Activated CD8-positive, alpha-beta T cell treated with anti-CD3 and anti-CD28 coated beads for 36 hours (primary cell): ENCODE results near the gene FRMD4A. TPM values are rescaled to one million over a fixed set of nuclear protein-coding genes. Genes with fewer than 3 reads are reported as not detected.

ENCODE experiments used
- ATAC-seq: fragments of 200-7000 bp; cut with Tn5 transposase; one replicate; pipeline ENCODE4 v1.10.0; 2021; ENCODE audit warnings: mild to moderate bottlenecking, moderate library complexity
- CTCF ChIA-PET: fragments of 350-600 bp; sonication (Branson Sonifier 250); formaldehyde crosslinking; loops from one replicate; lab custom pipeline; 2021; ENCODE audit warnings: antibody characterized with exemption; lab: Charles Lee
- POLR2A ChIA-PET: fragments of 350-600 bp; sonication (Branson Sonifier 250); formaldehyde crosslinking; loops from one replicate; lab custom pipeline; 2021; ENCODE audit warnings: antibody characterized with exemption; lab: Charles Lee
- DNase-seq: peaks from one replicate; pipeline ENCODE4 v3.0.0-alpha.2; 2020
- H3K27ac Mint-ChIP-seq: one replicate; pipeline ENCODE4 v1.8.0; 2021; ENCODE audit warnings: mild to moderate bottlenecking, mixed read lengths
- H3K27me3 Mint-ChIP-seq: one replicate; pipeline ENCODE4 v1.8.0; 2021; ENCODE audit warnings: mixed read lengths
- H3K36me3 Mint-ChIP-seq: one replicate; pipeline ENCODE4 v1.8.0; 2021; ENCODE audit warnings: low read depth, mixed read lengths
- H3K4me1 Mint-ChIP-seq: one replicate; pipeline ENCODE4 v1.8.0; 2021; ENCODE audit warnings: low read depth, mixed read lengths
- H3K4me3 Mint-ChIP-seq: one replicate; pipeline ENCODE4 v1.8.0; 2021; ENCODE audit warnings: mild to moderate bottlenecking, moderate library complexity, mixed read lengths
- H3K9me3 Mint-ChIP-seq: one replicate; pipeline ENCODE4 v1.8.0; 2021; ENCODE audit warnings: mixed read lengths
- intact Hi-C: fragments of 100-400 bp; cut with micrococcal nuclease; formaldehyde crosslinking; loops from one replicate; pipeline ENCODE4 v1.10.0; 2022
- total RNA-seq, 2 experiments: library from RNA; stranded (reverse); gene quantifications; one replicate each; pipeline ENCODE4 v1.2.3, GENCODE V29; 2021
- TF ChIP-seq, protein P1 (sequence below): fragments of 200-600 bp; IDR thresholded peaks from one replicate; pipeline ENCODE4 v1.8.0; 2022; ENCODE audit warnings: antibody characterized with exemption, mild to moderate bottlenecking

The FRMD4A gene
- total RNA-seq, 2 experiments from 2014 or later, result 2.1 to 2.8 TPM

GRCh38 chr10:14163377-14164086 lies 167.2 kb downstream of the FRMD4A start:
- no peak overlapping the region for H3K27ac Mint-ChIP-seq
- ChIA-PET CTCF (no interaction called here), POLR2A (no interaction called here)
- intact Hi-C loops, result no loop called here
- H3K9me3 Mint-ChIP-seq, result no peaks in the 10 kb centered on the region
- no peak for DNase-seq
- ATAC-seq, result no peak
- TF ChIP-seq, protein P1, sequence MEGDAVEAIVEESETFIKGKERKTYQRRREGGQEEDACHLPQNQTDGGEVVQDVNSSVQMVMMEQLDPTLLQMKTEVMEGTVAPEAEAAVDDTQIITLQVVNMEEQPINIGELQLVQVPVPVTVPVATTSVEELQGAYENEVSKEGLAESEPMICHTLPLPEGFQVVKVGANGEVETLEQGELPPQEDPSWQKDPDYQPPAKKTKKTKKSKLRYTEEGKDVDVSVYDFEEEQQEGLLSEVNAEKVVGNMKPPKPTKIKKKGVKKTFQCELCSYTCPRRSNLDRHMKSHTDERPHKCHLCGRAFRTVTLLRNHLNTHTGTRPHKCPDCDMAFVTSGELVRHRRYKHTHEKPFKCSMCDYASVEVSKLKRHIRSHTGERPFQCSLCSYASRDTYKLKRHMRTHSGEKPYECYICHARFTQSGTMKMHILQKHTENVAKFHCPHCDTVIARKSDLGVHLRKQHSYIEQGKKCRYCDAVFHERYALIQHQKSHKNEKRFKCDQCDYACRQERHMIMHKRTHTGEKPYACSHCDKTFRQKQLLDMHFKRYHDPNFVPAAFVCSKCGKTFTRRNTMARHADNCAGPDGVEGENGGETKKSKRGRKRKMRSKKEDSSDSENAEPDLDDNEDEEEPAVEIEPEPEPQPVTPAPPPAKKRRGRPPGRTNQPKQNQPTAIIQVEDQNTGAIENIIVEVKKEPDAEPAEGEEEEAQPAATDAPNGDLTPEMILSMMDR, result no peak
- no peaks in the 10 kb centered on the region for H3K4me1 Mint-ChIP-seq
- no peak overlapping the region for H3K4me3 Mint-ChIP-seq
- H3K36me3 Mint-ChIP-seq, result no peaks in the 10 kb centered on the region
- peaks cover 42% of the 10 kb centered on the region for H3K27me3 Mint-ChIP-seq

- intact Hi-C loops, result no loop called here
- ChIA-PET POLR2A (no interaction called here), CTCF (interaction anchor here (0.7 kb wide), 1 partner anchor 34 kb away, joined by 3 read pairs; no protein-coding TSS in a partner anchor)
- DNase-seq (no peak), ATAC-seq (no peak)
- Mint-ChIP-seq H3K27ac (no peak overlapping the region), H3K9me3 (no peaks in the 10 kb centered on the region), H3K4me1 (no peaks in the 10 kb centered on the region), H3K4me3 (no peak overlapping the region), H3K36me3 (no peaks in the 10 kb centered on the region), H3K27me3 (peaks cover 38% of the 10 kb centered on the region)
- TF ChIP-seq, protein P1, result no peak
Measured at GRCh38 chr10:14162629-14163344, 167.9 kb downstream of the FRMD4A start.

- CTCF ChIA-PET, result no interaction called here
- peaks cover 40% of the 10 kb centered on the region for H3K27me3 Mint-ChIP-seq
- no peak overlapping the region for H3K4me3 Mint-ChIP-seq
- no peaks in the 10 kb centered on the region for H3K9me3 Mint-ChIP-seq
- intact Hi-C loops, result no loop called here
- DNase-seq (no peak), ATAC-seq (no peak)
- TF ChIP-seq, protein P1, result no peak
- H3K4me1 Mint-ChIP-seq, result no peaks in the 10 kb centered on the region
- no peaks in the 10 kb centered on the region for H3K36me3 Mint-ChIP-seq
- POLR2A ChIA-PET, result no interaction called here
- no peak overlapping the region for H3K27ac Mint-ChIP-seq
Measured at GRCh38 chr10:14162061-14162460, 168.7 kb downstream of the FRMD4A start.

DNA sequence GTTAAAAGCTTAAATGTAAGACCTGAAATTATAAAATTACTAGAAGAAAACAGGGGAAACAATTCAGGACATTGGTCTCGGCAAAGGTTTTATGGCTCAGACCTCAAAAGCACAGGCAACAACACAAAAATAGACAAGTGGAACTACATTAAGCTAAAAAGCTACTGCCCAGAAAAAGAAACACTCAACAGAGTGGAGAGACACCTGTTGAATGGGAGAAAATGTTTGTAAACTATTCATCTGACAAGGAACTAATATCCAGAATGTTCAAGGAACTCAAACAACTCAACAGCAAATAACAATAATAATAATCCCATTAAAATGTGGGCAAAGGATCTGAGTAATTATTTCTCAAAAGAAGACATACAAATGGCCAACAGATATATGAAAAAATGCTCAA lies 170.4 kb downstream of the FRMD4A start:
- H3K36me3 Mint-ChIP-seq, result no peaks in the 10 kb centered on the region
- H3K4me1 Mint-ChIP-seq, result no peaks in the 10 kb centered on the region
- CTCF ChIA-PET, result no interaction called here
- H3K27me3 Mint-ChIP-seq, result peaks cover 36% of the 10 kb centered on the region
- ATAC-seq (no peak), DNase-seq (no peak)
- H3K27ac Mint-ChIP-seq, result no peak overlapping the region
- intact Hi-C loops, result no loop called here
- no peak overlapping the region for H3K4me3 Mint-ChIP-seq
- POLR2A ChIA-PET, result no interaction called here
- TF ChIP-seq, protein P1, result no peak
- peaks cover 3% of the 10 kb centered on the region for H3K9me3 Mint-ChIP-seq

- Mint-ChIP-seq H3K4me3 (no peak overlapping the region), H3K27me3 (peaks cover 35% of the 10 kb centered on the region), H3K4me1 (no peaks in the 10 kb centered on the region)
Measured at GRCh38 chr10:14158575-14158974, 172.1 kb downstream of the FRMD4A start.

More at GRCh38 chr10:14158575-14158974, 172.1 kb downstream of the FRMD4A start:
- Mint-ChIP-seq H3K9me3 (peaks cover 3% of the 10 kb centered on the region), H3K27ac (no peak overlapping the region), H3K36me3 (no peaks in the 10 kb centered on the region)
- intact Hi-C loops, result no loop called here
- CTCF ChIA-PET, result no interaction called here
- DNase-seq (no peak), ATAC-seq (no peak)
- TF ChIP-seq, protein P1, result no peak
- POLR2A ChIA-PET, result no interaction called here
